IMR-90 (cell line): ENCODE measurements around the gene CCDC146. TPM values are rescaled to one million over a fixed set of nuclear protein-coding genes. Genes with fewer than 3 reads are reported as not detected.

Experiments used
- ATAC-seq: fragments of 200-7000 bp; cut with Tn5 transposase; 2 replicates; pipeline ENCODE4 v1.9.1; 2020; ENCODE audit warnings: low read depth, mild to moderate bottlenecking, moderate library complexity
- BruUV-seq: library from RNA; stranded (reverse); fragments of 400-500 nt; replicated peaks from 2 replicates; lab custom pipeline; 2021; lab: Mats Ljungman, UMichigan
- CTCF ChIA-PET: fragments of 300-600 bp; formaldehyde crosslinking; extraction: SDS; loops from one replicate; lab custom pipeline; 2021; ENCODE audit warnings: antibody characterized with exemption; lab: Yijun Ruan, JAX
- POLR2A ChIA-PET: fragments of 300-600 bp; sonication (Branson Sonifier 250); formaldehyde crosslinking; loops from one replicate; lab custom pipeline; 2022; ENCODE audit warnings: antibody characterized with exemption; ENCODE audit not compliant: unreplicated experiment; lab: Charles Lee
- DNase-seq: peaks from one replicate; pipeline ENCODE4 v3.0.0; 2013
- H2AFZ ChIP-seq: replicated peaks from 2 replicates; pipeline ENCODE3; 2013; ENCODE audit warnings: low read length, mild to moderate bottlenecking; ENCODE audit not compliant: poor library complexity
- H2AK5ac ChIP-seq: 2 replicates; pipeline ENCODE4 v1.6.1; 2013; ENCODE audit warnings: low read depth, low read length, inconsistent platforms
- H2AK9ac ChIP-seq: replicated peaks from 2 replicates; pipeline ENCODE3; 2013; ENCODE audit warnings: mild to moderate bottlenecking, low read depth, low read length, moderate library complexity; ENCODE audit not compliant: poor library complexity
- H2BK120ac ChIP-seq: 2 replicates; pipeline ENCODE4 v1.6.1; 2013; ENCODE audit warnings: low read depth, low read length, inconsistent platforms
- H2BK15ac ChIP-seq: 3 replicates; pipeline ENCODE4 v1.6.1; 2013; ENCODE audit warnings: low read depth, low read length, inconsistent platforms
- H2BK20ac ChIP-seq: 2 replicates; pipeline ENCODE4 v1.6.1; 2013; ENCODE audit warnings: low read depth, mild to moderate bottlenecking, inconsistent platforms, low read length, moderate library complexity
- H2BK5ac ChIP-seq: 2 replicates; pipeline ENCODE4 v1.6.1; 2013; ENCODE audit warnings: mild to moderate bottlenecking, low read depth, low read length, inconsistent platforms; ENCODE audit not compliant: poor library complexity, severe bottlenecking
- H3K14ac ChIP-seq: replicated peaks from 2 replicates; pipeline ENCODE4 v1.6.1; 2013; ENCODE audit warnings: low read depth, low read length, inconsistent platforms
- H3K18ac ChIP-seq: 2 replicates; pipeline ENCODE4 v1.6.1; 2013; ENCODE audit warnings: low read depth, low read length, control low read depth
- H3K23ac ChIP-seq: 2 replicates; pipeline ENCODE4 v1.6.1; 2013; ENCODE audit warnings: low read depth, low read length, inconsistent platforms
- H3K27ac ChIP-seq: 2 replicates; pipeline ENCODE4 v1.5.1; 2013; ENCODE audit warnings: mild to moderate bottlenecking, control low read depth, low read length; ENCODE audit not compliant: insufficient read depth
- H3K27me3 ChIP-seq: 2 replicates; pipeline ENCODE4 v1.6.1; 2013; ENCODE audit warnings: low read length; ENCODE audit not compliant: control insufficient read depth, insufficient read depth
- H3K36me3 ChIP-seq: 2 replicates; pipeline ENCODE4 v1.6.1; 2013; ENCODE audit warnings: low read length, mixed read lengths; ENCODE audit not compliant: control insufficient read depth, insufficient read depth
- H3K4ac ChIP-seq: 2 replicates; pipeline ENCODE4 v1.6.1; 2013; ENCODE audit warnings: low read depth, low read length, inconsistent platforms
- H3K4me1 ChIP-seq: 2 replicates; pipeline ENCODE4 v1.6.1; 2013; ENCODE audit warnings: low read length, mixed read lengths; ENCODE audit not compliant: control insufficient read depth, insufficient read depth
- H3K4me2 ChIP-seq: 2 replicates; pipeline ENCODE4 v1.6.1; 2013; ENCODE audit warnings: low read depth, mild to moderate bottlenecking, control low read depth, low read length, moderate library complexity
- H3K4me3 ChIP-seq: 2 replicates; pipeline ENCODE4 v1.5.1; 2013; ENCODE audit warnings: low read depth, mild to moderate bottlenecking, control low read depth, low read length, moderate library complexity; ENCODE audit not compliant: insufficient read depth
- H3K56ac ChIP-seq: 2 replicates; pipeline ENCODE4 v1.6.1; 2013; ENCODE audit warnings: low read length, inconsistent platforms; ENCODE audit not compliant: insufficient read depth; ENCODE audit errors: extremely low read depth
- H3K79me1 ChIP-seq, 2 experiments: 2 replicates each; pipeline ENCODE4 v1.6.1; 2013; ENCODE audit warnings: low read length in 2 of 2, inconsistent platforms in 1 of 2, low read depth in 1 of 2
- H3K9ac ChIP-seq: 2 replicates; pipeline ENCODE4 v1.6.1; 2013; ENCODE audit warnings: low read depth, low read length, control low read depth
- H3K9me1 ChIP-seq: 2 replicates; pipeline ENCODE4 v1.6.1; 2013; ENCODE audit warnings: low read length, inconsistent platforms; ENCODE audit not compliant: insufficient read depth
- H3K9me3 ChIP-seq: 2 replicates; pipeline ENCODE4 v1.6.1; 2013; ENCODE audit warnings: low read length; ENCODE audit not compliant: control insufficient read depth, insufficient read depth
- H4K20me1 ChIP-seq: 2 replicates; pipeline ENCODE4 v1.6.1; 2013; ENCODE audit warnings: low read length, inconsistent platforms; ENCODE audit not compliant: insufficient read depth
- H4K5ac ChIP-seq: 2 replicates; pipeline ENCODE4 v1.6.1; 2013; ENCODE audit warnings: mild to moderate bottlenecking, low read depth, low read length, control low read depth
- H4K8ac ChIP-seq, 2 experiments: 2 replicates each; pipeline ENCODE4 v1.6.1; 2013; ENCODE audit warnings: low read depth in 2 of 2, low read length in 2 of 2, control low read depth in 1 of 2, inconsistent platforms in 1 of 2
- H4K91ac ChIP-seq: 2 replicates; pipeline ENCODE4 v1.6.1; 2013; ENCODE audit warnings: low read depth, low read length, inconsistent platforms; ENCODE audit not compliant: insufficient read depth
- CEBPB ChIP-seq: IDR thresholded peaks from 2 replicates; pipeline ENCODE4 v1.6.1; 2012; ENCODE audit warnings: low read depth, low read length, improper control_type of control experiment
- CHD1 ChIP-seq: IDR thresholded peaks from 2 replicates; pipeline ENCODE4 v1.6.1; 2012; ENCODE audit warnings: low read depth, low read length, improper control_type of control experiment
- ELK1 ChIP-seq: fragments of 150-350 bp; IDR thresholded peaks from 2 replicates; pipeline ENCODE4 v1.6.1; 2016; ENCODE audit warnings: low read depth, mild to moderate bottlenecking, low read length, moderate library complexity, borderline replicate concordance
- MAFK ChIP-seq: IDR thresholded peaks from 2 replicates; pipeline ENCODE4 v1.6.1; 2012; ENCODE audit warnings: low read depth, low read length, improper control_type of control experiment
- RFX5 ChIP-seq: IDR thresholded peaks from 2 replicates; pipeline ENCODE4 v1.8.0; 2012; ENCODE audit warnings: low read depth, mild to moderate bottlenecking, low read length, moderate library complexity
- USF2 ChIP-seq: fragments of 150-350 bp; IDR thresholded peaks from 2 replicates; pipeline ENCODE4 v1.6.1; 2017; ENCODE audit warnings: mild to moderate bottlenecking, antibody characterized with exemption, low read length, low read depth
- WGBS, 2 experiments: methylation state at CpG; one replicate each; pipeline versions ENCODE4 v1.1.5 to v1.1.7; 2013; ENCODE audit warnings: missing lambda C conversion rate in 2 of 2; ENCODE audit not compliant: insufficient read length in 1 of 2; ENCODE audit errors: extremely low coverage in 2 of 2; 5-methylcytosine and 5-hydroxymethylcytosine counted together
- dilution Hi-C: fragments of 300-500 bp; cut with HindIII; formaldehyde crosslinking; loops from one replicate; pipeline ENCODE4 v1.14.3; 2018; ENCODE audit warnings: low sequenced_read_pairs; ENCODE audit not compliant: unreplicated experiment
- in situ Hi-C: fragments of 300-500 bp; cut with MboI; formaldehyde crosslinking; loops from 3 replicates; pipeline ENCODE4 v1.14.3; 2019; ENCODE audit warnings: low sequenced_read_pairs, inconsistent platforms, mixed read lengths
- intact Hi-C: fragments of 100-400 bp; cut with micrococcal nuclease; formaldehyde crosslinking; loops from 2 replicates; pipeline ENCODE4 v1.10.0; 2022
- polyA plus RNA-seq, 3 experiments: library from polyadenylated mRNA; depleted of rRNA; stranded (reverse); fragments of >200 nt; gene quantifications; 2 replicates each; pipeline ENCODE4 v1.2.3, GENCODE V29; 2012; ENCODE audit warnings: low replicate concordance in 1 of 3
- total RNA-seq: library from RNA; depleted of rRNA; stranded (reverse); fragments of >200 nt; gene quantifications from 2 replicates; pipeline ENCODE4 v1.2.3, GENCODE V29; 2012

The CCDC146 gene
- total and polyA plus RNA-seq, 2 of the 4 experiments (the other 2 are of a cell fraction), result 0.54 to 1.7 TPM

GRCh38 chr7:77320137-77320536 lies 197.7 kb downstream of the CCDC146 start:
- in situ Hi-C loops, result no loop called here
- no peak for ATAC-seq

More at GRCh38 chr7:77320137-77320536, 197.7 kb downstream of the CCDC146 start:
- Histone ChIP-seq H3K4me3 (no peak overlapping the region), H3K9me1 (no peaks in the 10 kb centered on the region), H3K79me1 (no peaks in the 10 kb centered on the region), H3K27me3 (no peaks in the 10 kb centered on the region), H4K5ac (no peak overlapping the region), H2BK15ac (no peak overlapping the region), H3K4me2 (no peak overlapping the region), H4K20me1 (no peaks in the 10 kb centered on the region), H2BK120ac (no peak overlapping the region), H4K8ac (no peak overlapping the region), H4K91ac (no peak overlapping the region), H2BK5ac (no peak overlapping the region), H3K23ac (no peak overlapping the region), H3K9ac (no peak overlapping the region), H3K9me3 (no peaks in the 10 kb centered on the region), H2AK5ac (no peak overlapping the region), H2AFZ (no peak overlapping the region), H3K4ac (no peak overlapping the region), H3K27ac (no peak overlapping the region), H3K36me3 (no peaks in the 10 kb centered on the region), H2BK20ac (no peak overlapping the region), H3K14ac (no peak overlapping the region), H3K4me1 (peaks cover 3% of the 10 kb centered on the region), H3K18ac (no peak overlapping the region; the same call in 1 of the 2 replicates), H2AK9ac (no peak overlapping the region), H3K56ac (no peak overlapping the region)
- dilution Hi-C loops (no loop called here), intact Hi-C loops (no loop called here)
- BruUV-seq, result no TSS peak
- no CpG with 5 or more reads among the region's 4 CpGs for WGBS, 2 experiments
- DNase-seq, result no peak
- POLR2A ChIA-PET, result no interaction called here
- CTCF ChIA-PET, result interaction anchor here (1.5 kb wide), 1 partner anchor 12 kb away, joined by 4 read pairs; no protein-coding TSS in a partner anchor
- TF ChIP-seq CHD1 (no peak), USF2 (no peak), ELK1 (no peak), RFX5 (no peak), MAFK (no peak), CEBPB (no peak)
